Measurements from ENCODE around the gene ZNF622. TPM values are rescaled to one million over a fixed set of nuclear protein-coding genes. Genes with fewer than 3 reads are reported as not detected.
"Not testable (repeated sequence)": the region's sequence is repeated elsewhere in the genome, so short reads cannot be mapped to it uniquely, and the experiment has no call there.

The ZNF622 gene
- total RNA-seq, 3 donors from 2014 or later: 34.1 to 48.5 (median 38.4) TPM

GRCh38 chr5:16482891-16483290 is 17.3 kb upstream of the ZNF622 start:
- intact Hi-C loops (cut with DNase I, micrococcal nuclease): loop anchor here in 1 of 2 donors (10.0 kb wide), 1 partner anchor 182 kb away; no protein-coding TSS in a partner anchor
- no peak for ATAC-seq
- H3K4me3 ChIP-seq: no peak overlapping the region
- no peaks in the 10 kb centered on the region for H3K36me3 ChIP-seq (ENCODE audit: low read depth)
- no peak for TF ChIP-seq CTCF (IDR thresholded peaks at IDR 0.05)
- peaks cover 32% of the 10 kb centered on the region for H3K4me1 ChIP-seq (ENCODE audit: low read depth)
- no peaks in the 10 kb centered on the region for H3K9me3 ChIP-seq
- no peak for DNase-seq

- H3K9me3 ChIP-seq: no peaks in the 10 kb centered on the region
- intact Hi-C loops (cut with DNase I, micrococcal nuclease): loop anchor here in 1 of 2 donors (10.0 kb wide), 1 partner anchor 184 kb away; no protein-coding TSS in a partner anchor
- no peak for TF ChIP-seq CTCF (IDR thresholded peaks at IDR 0.05)
- peaks cover 21% of the 10 kb centered on the region for H3K4me1 ChIP-seq (ENCODE audit: low read depth)
- ATAC-seq (peak; percentile 42), DNase-seq (no peak)
- H3K4me3 ChIP-seq: no peak overlapping the region
- no peaks in the 10 kb centered on the region for H3K36me3 ChIP-seq (ENCODE audit: low read depth)
These were observed 15.4 kb upstream of the ZNF622 start for GRCh38 chr5:16480821-16481538.

GRCh38 chr5:16480144-16480543 is 14.5 kb upstream of the ZNF622 start:
- intact Hi-C loops (cut with DNase I, micrococcal nuclease): loop anchor here in 1 of 2 donors (10.0 kb wide), 1 partner anchor 185 kb away; no protein-coding TSS in a partner anchor
- Histone ChIP-seq H3K36me3 (ENCODE audit: low read depth) (no peaks in the 10 kb centered on the region), H3K4me1 (ENCODE audit: low read depth) (peaks cover 17% of the 10 kb centered on the region), H3K4me3 (no peak overlapping the region), H3K9me3 (no peaks in the 10 kb centered on the region)
- no peak for TF ChIP-seq CTCF (IDR thresholded peaks at IDR 0.05)
- no peak for ATAC-seq
- DNase-seq: no peak

GRCh38 chr5:16477541-16477940 is 11.9 kb upstream of the ZNF622 start:
- DNase-seq: no peak
- H3K4me1 ChIP-seq (ENCODE audit: low read depth): no peaks in the 10 kb centered on the region
- no peaks in the 10 kb centered on the region for H3K9me3 ChIP-seq
- intact Hi-C loops (cut with DNase I, micrococcal nuclease): no loop called here
- TF ChIP-seq CTCF (IDR thresholded peaks at IDR 0.05): no peak
- H3K36me3 ChIP-seq (ENCODE audit: low read depth): no peaks in the 10 kb centered on the region
- no peak overlapping the region for H3K4me3 ChIP-seq
- ATAC-seq: no peak

- intact Hi-C loops (cut with DNase I, micrococcal nuclease); H3K36me3 ChIP-seq (ENCODE audit: low read depth); H3K9me3 ChIP-seq; H3K4me1 ChIP-seq (ENCODE audit: low read depth); H3K4me3 ChIP-seq; DNase-seq; ATAC-seq: not testable (repeated sequence)
These were observed 10.8 kb upstream of the ZNF622 start for GRCh38 chr5:16476417-16476816.

GRCh38 chr5:16471387-16471786 is 5.8 kb upstream of the ZNF622 start:
- Histone ChIP-seq H3K4me1 (ENCODE audit: low read depth) (peaks cover 18% of the 10 kb centered on the region), H3K9me3 (no peaks in the 10 kb centered on the region), H3K4me3 (no peak overlapping the region), H3K36me3 (ENCODE audit: low read depth) (no peaks in the 10 kb centered on the region)
- no peak for TF ChIP-seq CTCF (IDR thresholded peaks at IDR 0.05)
- DNase-seq (no peak), ATAC-seq (peak; percentile 66)
- intact Hi-C loops (cut with DNase I, micrococcal nuclease): no loop called here
